ENCODE measurements around the gene CMTM8.

The CMTM8 gene

GRCh38 chr3:32412887-32413286 is 174.4 kb downstream of the CMTM8 start:
- TF ChIP-seq, protein P1, sequence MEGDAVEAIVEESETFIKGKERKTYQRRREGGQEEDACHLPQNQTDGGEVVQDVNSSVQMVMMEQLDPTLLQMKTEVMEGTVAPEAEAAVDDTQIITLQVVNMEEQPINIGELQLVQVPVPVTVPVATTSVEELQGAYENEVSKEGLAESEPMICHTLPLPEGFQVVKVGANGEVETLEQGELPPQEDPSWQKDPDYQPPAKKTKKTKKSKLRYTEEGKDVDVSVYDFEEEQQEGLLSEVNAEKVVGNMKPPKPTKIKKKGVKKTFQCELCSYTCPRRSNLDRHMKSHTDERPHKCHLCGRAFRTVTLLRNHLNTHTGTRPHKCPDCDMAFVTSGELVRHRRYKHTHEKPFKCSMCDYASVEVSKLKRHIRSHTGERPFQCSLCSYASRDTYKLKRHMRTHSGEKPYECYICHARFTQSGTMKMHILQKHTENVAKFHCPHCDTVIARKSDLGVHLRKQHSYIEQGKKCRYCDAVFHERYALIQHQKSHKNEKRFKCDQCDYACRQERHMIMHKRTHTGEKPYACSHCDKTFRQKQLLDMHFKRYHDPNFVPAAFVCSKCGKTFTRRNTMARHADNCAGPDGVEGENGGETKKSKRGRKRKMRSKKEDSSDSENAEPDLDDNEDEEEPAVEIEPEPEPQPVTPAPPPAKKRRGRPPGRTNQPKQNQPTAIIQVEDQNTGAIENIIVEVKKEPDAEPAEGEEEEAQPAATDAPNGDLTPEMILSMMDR (IDR thresholded peaks at IDR 0.05; ENCODE audit: insufficient read depth, missing control alignments) = no peak
- DNase-seq (ENCODE audit: insufficient read length, low spot score) (no peak), FAIRE-seq (no peak)

GRCh38 chr3:32413845-32414521 is 175.5 kb downstream of the CMTM8 start:
- DNase-seq (ENCODE audit: insufficient read length, low spot score) (no peak), FAIRE-seq (no peak)
- TF ChIP-seq, protein P1 (IDR thresholded peaks at IDR 0.05; ENCODE audit: insufficient read depth, missing control alignments) = no peak

DNA sequence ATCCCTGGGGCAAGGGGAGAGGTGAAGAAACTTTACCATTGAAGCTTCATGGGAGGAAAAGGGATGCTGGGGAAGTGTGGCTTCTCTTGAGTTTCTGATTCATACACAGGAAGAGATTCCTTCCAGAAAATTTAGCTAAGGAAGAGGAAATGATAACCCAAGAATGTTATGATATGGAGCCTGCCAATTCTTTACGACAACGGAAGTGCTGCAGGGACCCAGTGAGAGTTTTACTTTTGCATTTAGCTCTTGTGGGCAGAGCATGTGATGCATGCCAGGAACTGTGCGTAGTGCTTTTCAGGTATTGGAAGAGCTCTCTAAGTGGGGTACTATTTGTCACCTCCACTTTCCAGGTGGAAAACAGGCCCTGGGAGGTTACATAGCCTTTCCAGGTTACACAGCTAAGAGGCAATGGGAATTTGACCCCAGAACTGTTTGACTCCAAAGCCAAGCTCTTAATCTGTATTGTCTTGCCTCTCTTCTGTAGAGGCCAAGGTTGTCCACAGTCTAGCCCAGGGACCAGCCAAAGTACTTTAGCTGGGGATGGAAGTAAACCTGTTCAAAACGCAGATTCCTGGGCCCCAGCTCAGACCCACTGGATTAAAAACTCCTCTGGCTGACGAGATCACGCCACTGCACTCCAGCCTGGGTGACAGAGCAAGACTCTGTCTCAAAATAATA is 176.2 kb downstream of the CMTM8 start:
- FAIRE-seq (no peak), DNase-seq (ENCODE audit: insufficient read length, low spot score) (no peak)
- TF ChIP-seq, protein P1 (IDR thresholded peaks at IDR 0.05; ENCODE audit: insufficient read depth, missing control alignments) = no peak

DNA sequence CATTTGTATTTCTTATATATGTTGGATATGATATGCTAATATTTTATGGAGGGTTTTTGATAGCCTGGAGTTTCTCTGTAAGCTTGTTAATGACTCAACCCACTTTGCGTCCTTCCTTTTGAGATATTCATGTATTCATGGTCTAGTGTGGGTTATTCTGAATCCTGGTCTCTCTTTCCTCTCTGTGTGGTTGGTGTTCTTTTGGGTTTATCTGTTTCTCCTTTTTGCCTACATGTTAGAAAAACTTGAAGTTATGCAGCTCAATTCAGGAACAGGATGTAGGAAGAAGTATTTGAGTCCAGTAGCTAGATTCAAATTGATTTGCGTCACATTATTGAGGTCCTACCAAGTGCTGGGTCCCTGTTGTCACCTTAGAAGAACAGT is 181.3 kb downstream of the CMTM8 start:
- DNase-seq (ENCODE audit: insufficient read length, low spot score) (no peak), FAIRE-seq (no peak)
- TF ChIP-seq, protein P1 (IDR thresholded peaks at IDR 0.05; ENCODE audit: insufficient read depth, missing control alignments) = no peak

Data from D721Med (cell line).